Stimulated activated CD8-positive, alpha-beta memory T cell treated with anti-CD3 and anti-CD28 coated beads, Interleukin-12 subunit alpha, Interleukin-12 subunit beta, amount 100 ng/mL, for 1 hour (primary cell): ENCODE measurements around the gene LRG1.
"Not testable (repeated sequence)": the region's sequence is repeated elsewhere in the genome, so short reads cannot be mapped to it uniquely, and the experiment has no call there.

Experiments used
- DNase-seq: peaks from one replicate; pipeline ENCODE4 v3.0.0-alpha.2; 2020; ENCODE audit warnings: low read depth

Gene LRG1

DNA sequence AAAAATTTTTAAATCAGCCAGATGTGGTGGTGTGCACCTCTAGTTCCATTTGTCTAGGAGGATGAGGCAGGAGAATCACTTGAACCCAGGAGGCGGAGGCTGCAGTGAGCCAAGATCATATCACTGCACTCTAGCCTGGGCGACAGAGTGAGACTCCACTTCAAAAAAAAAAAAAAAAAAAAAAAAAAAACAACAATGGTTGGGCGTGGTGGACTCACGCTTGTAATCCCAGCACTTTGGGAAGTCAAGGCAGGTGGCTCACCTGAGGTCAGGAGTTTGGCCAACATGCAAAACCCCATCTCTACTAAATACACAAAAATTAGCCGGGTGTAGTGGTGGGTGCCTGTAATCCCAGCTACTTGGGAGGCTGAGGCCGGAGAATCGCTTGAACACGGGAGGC lies 12.5 kb downstream of the LRG1 start:
- not testable (repeated sequence) for DNase-seq

DNA sequence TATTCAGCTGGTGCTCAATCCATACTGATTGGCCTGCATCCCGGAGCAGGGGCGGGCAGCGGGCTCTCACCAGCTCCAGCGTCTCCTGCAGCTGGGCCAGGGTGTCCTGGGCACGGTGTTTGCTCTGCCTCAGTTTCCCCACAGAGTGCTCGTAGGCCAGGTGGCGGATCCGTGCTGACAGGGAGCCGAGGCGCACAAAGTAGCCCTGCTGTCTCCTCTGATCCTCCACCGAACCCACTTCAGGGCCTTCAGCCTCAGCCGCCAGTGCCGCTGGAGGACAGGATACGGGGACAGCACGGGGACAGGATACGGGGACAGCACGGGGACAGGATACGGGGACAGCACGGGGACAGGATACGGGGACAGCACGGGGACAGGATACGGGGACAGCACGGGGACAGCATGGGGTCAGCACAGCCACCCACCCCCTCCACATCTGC lies 14.3 kb downstream of the LRG1 start:
- no peak for DNase-seq

DNA sequence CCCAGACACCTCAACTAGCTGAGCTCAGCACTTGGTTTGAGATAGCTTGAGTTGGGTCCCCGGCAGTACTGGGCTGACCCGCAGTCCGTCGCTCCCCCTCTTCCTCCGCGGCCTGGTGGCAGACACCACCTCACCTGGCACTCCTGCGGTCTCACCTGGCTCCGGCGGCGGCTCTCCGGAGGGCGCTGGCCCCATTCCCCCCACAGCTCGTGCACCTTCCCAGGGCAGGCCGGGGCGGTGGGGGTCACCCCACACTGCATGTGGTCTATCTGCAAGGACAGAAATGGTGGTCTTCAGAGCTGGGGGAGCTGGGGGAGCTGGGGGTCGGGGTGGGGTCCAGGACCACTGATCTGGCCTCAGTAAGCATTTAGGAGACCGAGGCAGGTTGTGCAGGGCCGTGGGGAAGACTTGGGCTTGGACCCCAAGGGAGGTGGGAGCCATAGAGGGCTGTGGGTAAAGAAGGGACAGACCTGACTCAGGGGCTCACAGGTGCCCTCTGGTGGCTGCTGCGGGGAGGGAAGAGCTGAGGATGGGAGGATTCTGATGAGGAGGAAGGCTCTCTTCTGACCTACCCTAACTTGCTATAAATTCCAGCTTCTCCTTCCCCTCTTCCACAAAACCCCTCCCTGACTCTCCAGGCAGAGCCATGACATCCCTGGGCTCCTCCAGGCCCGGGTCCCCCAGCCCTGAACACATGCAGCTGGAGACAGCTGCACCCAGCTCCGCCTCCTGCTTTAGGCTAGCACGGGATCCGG lies 14.9 kb downstream of the LRG1 start:
- peak; percentile 57 for DNase-seq

DNA sequence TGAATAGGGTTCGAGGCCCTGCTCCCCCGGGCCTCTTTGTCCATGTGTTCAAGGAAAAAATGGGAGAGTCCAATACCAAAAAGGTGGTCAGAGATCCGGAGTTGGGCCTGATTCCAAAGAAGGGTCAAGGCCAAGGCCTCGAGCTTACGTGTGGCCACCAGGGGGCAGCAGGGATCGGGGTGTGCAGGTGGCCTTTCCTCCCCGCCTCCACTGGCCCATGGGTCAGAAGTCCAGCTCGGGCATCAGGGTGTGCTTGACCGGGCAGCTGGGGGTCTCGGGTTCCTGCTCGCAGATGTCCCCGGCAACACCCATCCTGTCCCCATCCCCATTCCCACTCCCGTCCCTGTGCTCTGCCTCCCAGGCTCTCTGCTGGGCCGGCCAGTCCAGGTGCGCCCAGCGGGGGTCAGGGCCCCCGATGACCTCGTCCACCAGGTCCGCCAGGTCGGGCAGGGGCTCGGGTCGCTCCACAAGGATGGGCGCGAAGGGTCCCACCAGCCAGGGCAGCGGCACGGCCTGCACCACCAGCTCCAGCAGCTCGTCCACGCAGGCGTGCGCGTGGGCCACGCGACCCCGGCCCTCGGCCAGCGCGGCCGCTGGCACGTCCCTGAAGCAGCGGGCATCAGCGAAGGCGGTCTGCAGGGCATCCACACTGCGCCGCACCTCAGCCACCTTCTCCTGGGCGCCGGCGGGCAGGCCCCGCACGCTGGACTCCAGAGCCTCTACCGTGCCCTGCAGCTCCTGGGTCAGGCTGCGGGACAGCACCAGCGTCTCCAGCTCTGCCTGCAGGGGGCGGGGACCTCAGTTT lies 16.3 kb downstream of the LRG1 start:
- no peak for DNase-seq

DNA sequence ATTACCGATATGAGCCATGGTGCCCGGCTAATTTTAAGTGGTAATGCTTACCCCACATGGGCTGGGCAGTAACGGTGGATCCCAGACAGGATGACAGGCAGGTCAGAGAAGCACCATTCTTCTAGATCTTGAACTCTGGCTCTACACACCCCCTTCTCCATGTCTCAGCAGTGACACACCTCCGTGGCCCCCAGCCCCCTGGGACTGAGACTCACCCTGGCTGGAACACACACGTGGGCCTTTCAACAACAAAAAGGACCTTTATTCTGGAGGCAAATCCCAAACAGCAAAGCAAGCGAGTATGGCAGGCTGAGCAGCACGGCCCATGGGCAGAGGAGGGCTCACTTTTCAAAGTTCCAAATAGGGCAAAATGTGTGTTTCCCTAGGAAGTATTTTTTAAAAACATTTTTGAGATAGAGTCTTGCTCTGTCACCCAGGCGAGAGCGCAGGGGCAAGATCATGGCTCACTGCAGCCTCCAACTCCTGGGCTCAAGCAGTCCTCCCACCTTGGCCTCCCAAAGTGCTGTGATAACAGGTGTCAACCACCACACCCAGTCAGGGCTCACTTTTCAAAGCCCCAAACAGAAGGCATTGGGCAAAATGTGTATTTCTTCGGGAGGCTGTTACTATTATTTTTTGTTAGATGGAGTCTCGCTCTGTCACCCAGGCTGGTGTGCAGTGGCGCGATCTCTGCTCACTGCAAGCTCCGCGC lies 17.4 kb downstream of the LRG1 start:
- no peak for DNase-seq

DNA sequence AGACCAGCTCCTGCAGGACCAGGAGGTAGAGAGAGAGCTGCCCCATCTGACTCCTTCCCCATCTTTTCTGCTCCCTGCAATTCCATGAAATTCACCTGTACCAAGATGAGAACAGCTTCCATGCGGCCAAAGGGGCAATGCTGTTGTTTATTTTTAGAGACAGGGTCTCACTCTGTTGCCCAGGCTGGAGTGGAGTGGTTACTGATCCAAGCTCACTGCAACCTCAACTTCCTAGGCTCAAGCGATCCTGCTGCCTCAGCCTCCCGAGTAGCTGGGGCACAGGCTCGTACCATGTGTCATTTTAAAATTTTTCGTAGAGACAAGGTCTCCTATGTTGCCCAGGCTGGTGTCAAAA lies 18.0 kb downstream of the LRG1 start:
- DNase-seq, result no peak

DNA sequence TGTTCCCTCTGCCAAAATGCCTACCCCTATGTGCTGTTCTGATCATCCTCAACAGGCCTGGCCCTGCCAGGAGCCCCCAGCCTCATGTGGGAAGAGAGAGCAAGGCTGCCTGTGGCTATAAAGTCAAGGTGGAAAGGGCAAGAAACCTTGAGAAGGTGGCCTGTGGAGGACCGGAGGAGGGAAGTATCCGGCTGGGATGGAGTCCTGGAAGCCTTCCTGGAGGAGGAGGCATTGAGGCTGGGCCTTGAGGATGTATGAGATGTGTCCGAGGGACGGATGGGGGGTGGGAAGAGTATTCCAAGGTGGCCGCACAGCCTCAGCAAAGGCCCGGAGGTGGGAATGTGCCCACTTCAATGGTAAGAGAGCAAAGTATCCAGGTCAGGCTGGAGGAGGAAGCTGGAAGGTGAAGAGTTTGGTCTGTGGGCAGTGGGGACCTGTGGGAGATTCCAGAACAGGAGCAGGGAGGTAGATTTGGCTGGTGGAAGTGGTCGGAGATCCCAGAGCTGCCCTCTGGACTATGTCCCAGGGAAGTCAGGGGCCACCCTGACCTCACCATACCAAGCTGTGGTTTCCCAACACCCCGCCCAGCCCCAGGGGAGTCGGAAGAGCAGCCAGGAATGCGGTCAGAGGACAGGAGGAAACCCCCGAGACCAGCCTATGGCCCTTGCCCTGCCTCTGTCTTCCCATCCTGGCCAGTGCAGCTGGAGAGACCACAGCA lies 18.5 kb downstream of the LRG1 start:
- no peak for DNase-seq

DNA sequence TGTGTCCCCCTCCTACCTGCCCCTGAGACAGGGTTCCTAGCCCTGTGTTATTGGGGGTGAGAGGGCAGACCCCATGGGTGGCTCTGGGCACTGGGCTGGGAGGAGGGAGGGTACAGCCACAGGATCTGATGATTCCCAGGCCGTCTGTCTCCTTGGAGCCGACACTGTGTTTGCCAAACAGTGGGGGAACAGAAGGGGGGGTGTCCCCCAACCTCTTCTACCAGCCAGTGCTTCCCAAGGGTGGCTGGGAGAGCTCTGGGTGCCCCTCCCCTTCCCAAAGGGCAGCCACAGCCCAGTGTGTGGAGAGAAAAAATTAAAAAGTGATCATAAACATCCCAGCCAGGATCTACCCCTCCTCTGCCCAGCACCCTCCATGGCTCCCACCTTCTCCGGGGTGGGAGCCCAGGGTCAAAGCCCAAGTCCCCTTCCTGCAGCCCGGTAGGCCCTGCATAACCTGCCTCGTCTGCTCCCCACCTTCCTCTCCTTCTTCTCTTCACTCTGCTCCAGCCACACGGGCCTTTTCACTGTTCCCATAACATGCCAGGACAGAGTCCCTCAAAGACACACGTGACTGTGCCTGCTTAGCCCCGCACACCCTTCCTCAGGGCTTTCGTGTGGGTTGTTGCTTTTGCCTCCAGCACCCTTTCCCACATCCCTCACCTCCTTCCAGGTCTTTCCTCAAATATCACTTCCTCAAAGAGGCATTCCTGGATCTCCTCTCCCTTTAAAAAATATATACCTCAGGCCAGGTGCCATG lies 20.1 kb downstream of the LRG1 start:
- DNase-seq, result no peak

DNA sequence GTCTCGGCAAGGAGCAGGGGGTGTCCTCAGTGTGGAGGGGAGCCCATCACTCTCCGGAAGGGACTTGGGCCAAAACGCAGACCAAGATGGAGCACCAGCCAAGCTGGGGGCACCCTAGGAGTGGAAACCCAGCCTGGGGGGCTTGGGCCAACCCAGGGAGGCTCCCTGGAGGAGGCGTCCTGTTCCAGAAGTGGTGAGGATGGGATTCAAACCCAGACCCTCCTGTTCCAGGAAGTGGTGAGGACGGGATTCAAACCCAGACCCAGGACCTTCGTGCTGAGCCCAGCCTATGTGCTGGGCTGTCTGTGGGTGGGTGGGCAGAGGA lies 20.7 kb downstream of the LRG1 start:
- DNase-seq, result no peak

DNA sequence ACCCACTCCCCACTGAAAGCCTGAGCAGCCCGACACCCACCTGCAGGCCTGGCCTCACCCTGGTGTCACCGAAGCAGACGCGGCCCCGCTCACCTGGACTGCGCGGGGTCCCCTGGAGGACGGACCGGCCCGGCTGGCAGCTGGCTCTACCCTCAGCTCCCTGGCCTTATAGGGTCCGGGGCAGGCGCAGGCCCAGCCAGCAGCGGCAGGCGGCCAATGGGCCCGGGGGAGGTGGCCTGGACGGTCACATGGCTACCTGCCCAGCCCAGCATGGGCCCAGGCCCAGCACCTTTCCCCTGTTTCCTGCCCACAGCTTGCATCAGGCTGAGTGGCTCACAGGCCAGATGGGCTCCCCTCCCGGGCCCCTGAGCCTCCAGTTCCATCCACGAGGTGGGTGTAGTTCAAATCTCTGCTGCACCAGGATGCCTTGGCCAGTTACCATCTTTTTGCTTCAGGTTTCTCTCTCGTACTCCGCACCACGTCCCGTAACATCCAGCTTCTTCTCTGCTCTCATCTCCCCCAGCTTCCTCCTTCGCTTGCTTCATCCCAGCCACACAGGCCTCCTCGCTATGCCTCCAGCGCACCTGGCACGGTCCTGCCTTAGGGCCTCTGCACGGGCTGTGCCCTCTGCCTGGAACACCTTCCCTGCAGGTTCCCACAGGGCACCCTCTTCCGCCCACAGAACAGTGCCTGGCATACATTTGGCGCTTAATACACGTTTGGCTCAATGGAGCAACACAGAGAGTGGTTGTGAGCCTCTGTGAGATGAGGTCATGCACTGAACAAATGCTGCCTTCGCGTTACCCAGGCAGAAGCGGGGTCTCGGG lies 21.3 kb downstream of the LRG1 start, which contains the start of gene PLIN4:
TSS of gene PLIN4 (minus strand) at position 142 of the 827 bp plus-strand sequence. CDS start 214 bp downstream, outside the sequence.
- no peak for DNase-seq

DNA sequence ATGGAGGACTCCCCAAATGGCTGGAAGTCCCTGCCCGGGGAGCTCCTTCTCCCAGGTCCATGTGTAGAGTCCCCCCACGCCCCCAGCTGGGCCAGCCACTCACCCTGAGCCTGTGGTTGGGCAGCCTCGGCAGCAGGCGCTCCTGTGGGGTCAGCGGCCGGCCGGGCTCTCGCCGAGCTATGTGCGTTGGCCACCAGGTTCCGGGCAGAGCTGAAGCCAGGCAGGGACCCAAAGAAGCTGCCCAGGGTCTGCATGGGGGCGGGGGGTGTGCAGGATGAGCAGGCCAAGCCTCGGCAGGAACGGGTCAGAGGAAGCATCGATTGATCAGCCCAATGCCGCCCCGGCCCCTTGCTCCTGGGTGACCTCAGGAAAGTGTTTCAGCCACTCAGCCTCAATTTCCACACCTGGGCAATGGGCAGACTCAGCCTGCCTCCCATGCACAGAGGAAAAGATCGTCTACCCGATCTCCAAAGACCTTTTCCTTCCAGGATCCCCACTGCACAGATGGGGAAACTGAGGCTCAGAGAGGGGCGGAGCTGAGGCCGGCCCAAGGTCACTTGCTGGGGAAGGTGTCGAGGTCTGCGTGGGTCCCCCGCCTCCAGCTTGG lies 22.3 kb downstream of the LRG1 start:
- no peak for DNase-seq

DNA sequence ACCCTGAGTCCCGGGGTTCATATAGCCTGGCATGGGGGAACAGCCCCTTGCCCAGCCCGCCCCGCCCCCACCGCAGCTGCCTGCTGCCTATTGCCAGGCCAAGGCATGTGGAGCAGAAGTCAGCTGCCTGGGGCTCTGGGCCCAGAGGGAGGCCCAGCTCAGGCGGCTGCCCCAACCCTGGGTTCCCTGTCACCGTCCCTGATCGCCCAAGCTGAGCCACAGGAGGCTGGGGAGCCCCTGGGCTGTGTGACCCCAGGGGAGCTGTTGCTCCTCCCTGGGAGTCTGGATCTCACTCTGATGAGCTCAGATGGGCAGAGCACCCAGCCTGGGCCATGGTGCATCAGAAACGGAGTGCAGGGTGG lies 22.9 kb downstream of the LRG1 start:
- DNase-seq, result no peak

DNA sequence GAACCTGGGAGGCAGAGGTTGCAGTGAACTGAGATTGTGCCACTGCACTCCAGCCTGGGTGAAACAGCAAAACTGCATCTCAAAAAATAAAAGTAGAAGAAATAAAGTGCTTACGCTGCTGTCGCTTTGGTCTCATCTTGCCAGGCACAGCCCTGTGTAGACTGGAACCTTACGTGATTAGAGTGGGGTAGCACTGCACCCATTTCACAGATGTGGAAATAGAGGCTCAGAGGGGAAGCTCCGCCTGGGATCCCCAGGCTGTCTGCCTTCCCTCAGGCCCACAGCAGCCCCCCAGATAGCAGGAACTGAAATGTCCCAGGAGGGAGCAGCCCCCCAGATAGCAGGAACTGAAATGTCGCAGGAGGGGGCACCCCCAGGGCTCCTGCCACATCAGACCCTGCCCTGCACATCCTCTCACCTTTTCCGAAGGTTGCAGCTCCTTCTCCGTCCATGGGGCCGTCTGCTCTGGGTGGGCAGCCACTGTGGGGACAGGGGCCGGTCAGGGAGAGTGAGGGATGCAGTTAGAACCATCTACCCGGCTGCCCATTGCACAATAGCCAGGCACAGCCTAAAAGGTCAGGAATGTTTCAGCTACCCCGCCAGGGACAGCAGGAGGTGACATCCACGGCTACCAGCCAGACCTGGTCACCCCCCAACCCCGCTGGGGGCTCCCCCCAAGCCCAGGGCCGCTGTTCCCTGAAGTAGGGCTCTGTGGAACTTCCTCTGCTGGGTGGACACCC lies 23.5 kb downstream of the LRG1 start:
- no peak for DNase-seq

DNA sequence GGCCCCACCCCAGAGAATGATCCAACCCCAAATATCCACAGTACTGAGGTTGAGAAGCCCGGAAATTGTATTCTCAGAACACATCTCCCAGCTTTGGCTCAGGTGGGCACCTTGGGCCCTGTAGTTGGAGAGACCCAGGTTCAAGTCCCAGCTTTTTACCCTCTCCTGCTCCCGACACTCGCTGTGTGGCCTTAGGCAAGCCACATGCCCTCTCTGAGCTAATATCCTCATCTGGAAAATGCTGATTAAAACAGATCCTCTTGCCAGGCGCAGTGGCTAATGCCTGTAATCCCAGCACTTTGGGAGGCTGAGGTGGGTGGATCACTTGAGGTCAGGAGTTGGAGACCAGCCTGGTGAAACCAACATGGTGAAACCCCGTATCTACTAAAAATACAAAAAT lies 24.1 kb downstream of the LRG1 start:
- DNase-seq, result no peak

DNA sequence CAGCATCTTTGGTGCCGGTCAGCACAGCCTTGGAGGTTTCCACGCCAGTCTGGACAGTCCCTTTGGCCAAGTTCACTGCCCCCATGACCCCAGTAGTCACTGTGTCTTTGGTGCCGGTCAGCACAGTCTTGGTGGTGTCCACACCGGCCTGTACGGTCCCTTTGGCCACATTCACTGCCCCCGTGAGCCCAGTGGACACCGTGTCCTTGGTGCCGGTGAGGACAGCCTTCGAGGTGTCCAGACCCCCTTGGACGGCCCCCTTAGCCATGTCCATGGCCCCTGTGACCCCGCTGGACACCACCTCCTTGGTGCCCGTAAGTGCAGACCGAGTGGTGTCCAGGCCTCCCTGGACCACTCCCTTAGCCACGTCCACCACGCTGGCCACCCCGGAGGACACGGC lies 26.6 kb downstream of the LRG1 start:
- DNase-seq, result no peak

DNA sequence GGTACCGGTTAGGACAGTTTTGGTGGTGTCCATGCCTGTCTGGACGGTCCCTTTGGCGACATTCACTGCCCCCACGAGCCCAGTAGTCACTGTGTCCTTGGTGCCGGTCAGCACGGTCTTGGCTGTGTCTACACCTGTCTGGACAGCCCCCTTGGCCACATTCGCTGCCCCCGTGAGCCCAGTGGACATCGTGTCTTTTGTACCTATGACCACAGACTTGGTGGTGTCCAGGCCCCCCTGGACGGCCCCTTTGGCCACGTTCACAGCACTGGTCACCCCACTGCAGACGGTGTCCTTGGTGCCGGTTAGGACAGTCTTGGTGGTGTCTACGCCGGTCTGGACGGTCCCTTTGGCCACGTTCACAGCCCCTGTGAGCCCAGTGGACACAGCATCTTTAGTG lies 27.8 kb downstream of the LRG1 start:
- no peak for DNase-seq

DNA sequence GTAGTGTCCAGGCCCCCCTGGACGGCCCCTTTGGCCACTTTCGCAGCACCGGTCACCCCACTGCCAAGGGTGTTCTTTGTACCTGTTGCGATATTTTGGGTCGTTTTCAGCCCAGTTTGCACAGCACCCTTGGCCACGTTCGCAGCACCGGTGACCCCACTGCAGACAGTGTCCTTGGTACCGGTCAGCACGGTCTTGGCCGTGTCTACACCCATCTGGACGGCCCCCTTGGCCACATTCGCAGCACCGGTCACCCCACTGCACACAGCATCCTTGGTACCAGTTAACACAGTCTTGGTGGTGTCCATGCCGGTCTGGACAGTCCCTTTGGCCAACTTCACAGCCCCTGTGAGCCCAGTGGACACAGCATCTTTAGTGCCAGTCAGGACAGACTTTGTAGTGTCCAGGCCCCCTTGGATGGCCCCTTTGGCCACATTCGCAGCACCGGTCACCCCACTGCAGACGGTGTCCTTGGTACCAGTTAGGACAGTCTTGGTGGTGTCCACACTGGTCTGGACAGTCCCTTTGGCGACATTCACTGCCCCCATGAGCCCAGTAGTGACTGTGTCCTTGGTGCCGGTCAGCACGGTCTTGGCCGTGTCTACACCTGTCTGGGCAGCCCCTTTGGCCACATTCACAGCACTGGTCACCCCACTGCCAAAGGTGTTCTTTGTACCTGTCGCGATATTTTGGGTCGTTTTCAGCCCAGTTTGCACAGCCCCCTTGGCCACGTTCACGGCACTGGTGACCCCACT lies 28.4 kb downstream of the LRG1 start:
- no peak for DNase-seq

DNA sequence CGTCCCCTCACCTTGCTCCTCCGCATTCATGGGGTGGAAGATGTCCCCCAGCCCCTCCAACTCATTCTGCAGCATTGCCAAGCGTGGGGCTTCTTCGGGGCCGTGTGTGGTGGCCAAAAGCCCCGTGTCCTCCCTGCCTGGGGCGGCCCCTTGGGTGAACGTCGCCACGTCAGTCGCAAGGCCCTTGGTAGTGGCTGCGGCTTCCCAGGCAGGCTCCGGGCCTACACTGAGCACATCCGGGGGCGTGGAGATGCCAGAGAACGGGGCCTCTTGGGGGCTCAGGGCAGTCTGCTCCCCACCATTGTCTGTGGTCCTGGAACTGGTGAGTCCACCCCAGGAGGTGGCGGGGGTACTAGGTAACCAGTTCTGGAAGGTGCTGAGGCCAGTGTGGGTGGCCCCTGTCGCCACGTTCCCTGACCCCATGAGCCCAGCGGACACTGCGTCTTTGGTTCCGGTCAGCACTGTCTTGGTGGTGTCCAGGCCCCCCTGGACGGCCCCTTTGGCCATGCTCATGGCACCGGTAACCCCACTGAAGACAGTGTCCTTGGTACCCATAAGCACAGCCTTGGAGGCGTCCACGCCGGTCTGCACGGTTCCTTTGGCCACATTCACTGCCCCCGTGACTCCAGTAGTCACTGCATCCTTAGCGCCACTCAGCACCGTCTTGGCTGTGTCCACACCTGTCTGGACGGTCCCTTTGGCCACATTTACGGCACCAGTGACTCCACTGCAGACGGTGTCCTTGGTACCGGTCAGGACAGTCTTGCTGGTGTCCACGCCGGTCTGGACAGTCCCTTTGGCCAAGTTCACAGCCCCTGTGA lies 29.2 kb downstream of the LRG1 start:
- DNase-seq, result no peak
